ENCODE measurements around the gene CTXND1. TPM values are rescaled to one million over a fixed set of nuclear protein-coding genes. Genes with fewer than 3 reads are reported as not detected.

CTXND1 gene
- total and polyA plus RNA-seq, 2 of the 4 experiments (the other 2 are of a cell fraction) = not detected

- Histone ChIP-seq H3K9ac (ENCODE audit: low read depth, low read length) (no peak overlapping the region), H2BK120ac (ENCODE audit: low read depth, low read length) (no peak overlapping the region), H3K27me3 (ENCODE audit: control insufficient read depth, insufficient read depth, low read length) (peaks cover 3% of the 10 kb centered on the region), H3K9me1 (ENCODE audit: insufficient read depth, low read length) (no peaks in the 10 kb centered on the region), H2AK5ac (ENCODE audit: low read depth, low read length) (no peak overlapping the region), H2BK20ac (ENCODE audit: low read depth, low read length) (no peak overlapping the region), H3K23ac (ENCODE audit: low read depth, low read length) (no peak overlapping the region), H3K36me3 (ENCODE audit: control insufficient read depth, insufficient read depth, low read length) (no peaks in the 10 kb centered on the region), H2AK9ac (replicated peaks; ENCODE audit: low read depth, low read length, poor library complexity) (no peak overlapping the region), H4K5ac (ENCODE audit: low read depth, low read length) (no peak overlapping the region), H3K9me3 (ENCODE audit: control insufficient read depth, insufficient read depth, low read length) (peaks cover 3% of the 10 kb centered on the region; the same call in 1 of the 2 replicates), H3K4ac (ENCODE audit: low read depth, low read length) (no peak overlapping the region), H4K8ac (ENCODE audit: low read depth in 2 of 2, low read length in 2 of 2) (no peak overlapping the region), H2BK5ac (ENCODE audit: low read depth, low read length, poor library complexity, severe bottlenecking) (no peak overlapping the region), H3K4me3 (ENCODE audit: insufficient read depth, low read depth, low read length) (no peak overlapping the region), H2AFZ (replicated peaks; ENCODE audit: low read length, poor library complexity) (no peak overlapping the region), H3K18ac (ENCODE audit: low read depth, low read length) (no peak overlapping the region), H3K4me2 (ENCODE audit: low read depth, low read length) (no peak overlapping the region), H3K56ac (ENCODE audit: extremely low read depth, insufficient read depth, low read length) (no peak overlapping the region), H4K91ac (ENCODE audit: insufficient read depth, low read depth, low read length) (no peak overlapping the region), H3K27ac (ENCODE audit: insufficient read depth, low read length) (no peak overlapping the region), H3K14ac (replicated peaks; ENCODE audit: low read depth, low read length) (no peak overlapping the region), H3K4me1 (ENCODE audit: control insufficient read depth, insufficient read depth, low read length) (no peaks in the 10 kb centered on the region), H2BK15ac (ENCODE audit: low read depth, low read length) (no peak overlapping the region), H3K79me1 (ENCODE audit: low read depth in 1 of 2, low read length in 2 of 2) (no peaks in the 10 kb centered on the region), H4K20me1 (ENCODE audit: insufficient read depth, low read length) (no peaks in the 10 kb centered on the region)
- in situ Hi-C loops (cut with MboI; ENCODE audit: low sequenced_read_pairs) = no loop called here
- CTCF ChIA-PET = no interaction called here
- dilution Hi-C loops (cut with HindIII; ENCODE audit: low sequenced_read_pairs, unreplicated experiment) = no loop called here
- no peak for TF ChIP-seq ELK1 (IDR thresholded peaks at IDR 0.05; ENCODE audit: borderline replicate concordance, low read depth, low read length)
- TF ChIP-seq NFE2L2 (IDR thresholded peaks at IDR 0.05; ENCODE audit: low read depth, low read length) = no peak
- no peak for TF ChIP-seq MXI1 (IDR thresholded peaks at IDR 0.05; ENCODE audit: borderline replicate concordance, low read depth, low read length)
- no peak for TF ChIP-seq USF2 (IDR thresholded peaks at IDR 0.05; ENCODE audit: low read depth, low read length)
- TF ChIP-seq CHD1 (IDR thresholded peaks at IDR 0.05; ENCODE audit: low read depth, low read length) = no peak
- no peak for TF ChIP-seq CTCF (conservative IDR thresholded peaks at IDR 0.05; ENCODE audit: low read depth, low read length)
- no peak for TF ChIP-seq RCOR1 (IDR thresholded peaks at IDR 0.05; ENCODE audit: insufficient replicate concordance, low read length)
- no peak for TF ChIP-seq FOS (IDR thresholded peaks at IDR 0.05; ENCODE audit: low read depth, low read length)
- WGBS, 2 experiments (ENCODE audit: extremely low coverage in 2 of 2, insufficient read length in 1 of 2) = 20% methylated on average over 1 of the region's 5 CpGs; no CpG with 5 or more reads in 1 of the 2 experiments
- BruUV-seq (replicated peaks) = no TSS peak
- POLR2A ChIA-PET (ENCODE audit: unreplicated experiment) = no interaction called here
- no peak for DNase-seq
- intact Hi-C loops (cut with micrococcal nuclease) = no loop called here
- no peak for ATAC-seq (ENCODE audit: low read depth)
Observed at GRCh38 chr15:80216141-80216540, 35.9 kb downstream of the CTXND1 start.

Measured in IMR-90 (cell line).